ENCODE results near the gene PLEKHG3. TPM values are rescaled to one million over a fixed set of nuclear protein-coding genes. Genes with fewer than 3 reads are reported as not detected.
A peak's percentile ranks its signal among the peaks of the same experiment; 100 is the strongest.

Gene PLEKHG3
- total RNA-seq, 1 experiment from 2014 or later: 59.3 TPM

GRCh38 chr14:64715628-64716412, 11.6 kb downstream of the PLEKHG3 start:
- Histone ChIP-seq H2AFZ (no peak overlapping the region), H4K20me1 (ENCODE audit: insufficient read depth) (no peaks in the 10 kb centered on the region), H3K36me3 (ENCODE audit: low read depth) (0 out of 2 replicates have a peak, but pooled peaks cover 10% of the 10 kb centered on the region), H3K4me1 (replicated peaks; ENCODE audit: insufficient read depth) (peaks cover 56% of the 10 kb centered on the region), H3K27ac (no peak overlapping the region), H3K27me3 (ENCODE audit: insufficient read depth, low read depth) (no peaks in the 10 kb centered on the region), H3K4me2 (no peak overlapping the region), H3K9me3 (ENCODE audit: insufficient read depth, low read depth) (peaks cover 18% of the 10 kb centered on the region; the same call in 1 of the 2 replicates), H3K9me2 (ENCODE audit: insufficient read depth) (no peaks in the 10 kb centered on the region), H3K4me3 (no peak overlapping the region), H3F3A (ENCODE audit: insufficient read depth, low read depth) (peaks cover 45% of the 10 kb centered on the region), H3K79me2 (ENCODE audit: low read depth) (peaks cover 92% of the 10 kb centered on the region)
- ChIA-PET POLR2A (ENCODE audit: unreplicated experiment) (no interaction called here), CTCF (no interaction called here)
- no peak for DNase-seq
- intact Hi-C loops (cut with micrococcal nuclease; ENCODE audit: unreplicated experiment): loop anchor here (1.0 kb wide), 1 partner anchor 8 kb away; no protein-coding TSS in a partner anchor
- TF ChIP-seq CTCF (conservative IDR thresholded peaks at IDR 0.05) (no peak), EZH2 (IDR thresholded peaks at IDR 0.05; ENCODE audit: low read depth) (no peak)
- no TSS peak for BruUV-seq (replicated peaks)

DNA sequence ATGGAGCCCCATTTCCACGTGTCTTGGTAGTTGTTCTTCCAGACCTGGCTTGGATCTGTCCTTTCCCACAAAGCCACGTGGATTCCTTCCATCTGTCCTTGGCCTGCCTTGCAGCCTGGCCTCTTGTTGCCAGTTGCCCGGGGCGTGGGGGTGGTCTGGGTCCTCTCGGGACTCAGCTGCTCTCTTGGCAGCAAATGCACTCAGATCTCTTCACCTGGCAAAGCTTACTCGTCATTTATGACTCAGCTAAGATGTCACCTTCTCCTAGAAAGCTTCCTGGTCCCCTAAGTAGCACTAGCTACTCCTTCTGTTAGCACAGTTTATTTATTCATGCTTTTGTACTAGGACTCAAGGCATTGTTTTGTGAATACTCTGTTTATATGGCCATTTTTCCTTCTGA, 13.6 kb downstream of the PLEKHG3 start:
- BruUV-seq (replicated peaks): no TSS peak
- Histone ChIP-seq H4K20me1 (ENCODE audit: insufficient read depth) (no peaks in the 10 kb centered on the region), H3K4me3 (no peak overlapping the region), H3K9me2 (ENCODE audit: insufficient read depth) (no peaks in the 10 kb centered on the region), H3K36me3 (ENCODE audit: low read depth) (0 out of 2 replicates have a peak, but pooled peaks cover 3% of the 10 kb centered on the region), H3K4me2 (peak overlapping the region; percentile 69), H3K9me3 (ENCODE audit: insufficient read depth, low read depth) (peaks cover 14% of the 10 kb centered on the region; the same call in 1 of the 2 replicates), H3K27me3 (ENCODE audit: insufficient read depth, low read depth) (no peaks in the 10 kb centered on the region), H3K27ac (peak overlapping the region; percentile 55), H3K4me1 (replicated peaks; ENCODE audit: insufficient read depth) (peaks cover 75% of the 10 kb centered on the region), H2AFZ (no peak overlapping the region), H3K79me2 (ENCODE audit: low read depth) (peaks cover 92% of the 10 kb centered on the region), H3F3A (ENCODE audit: insufficient read depth, low read depth) (peaks cover 47% of the 10 kb centered on the region)
- TF ChIP-seq EZH2 (IDR thresholded peaks at IDR 0.05; ENCODE audit: low read depth) (no peak), CTCF (conservative IDR thresholded peaks at IDR 0.05) (no peak)
- DNase-seq: peak; percentile 87 to 91
- intact Hi-C loops (cut with micrococcal nuclease; ENCODE audit: unreplicated experiment): no loop called here
- POLR2A ChIA-PET (ENCODE audit: unreplicated experiment): interaction anchor here (0.7 kb wide), 3 partner anchors 19 to 175 kb away, joined by 3 to 6 read pairs (median 5); no protein-coding TSS in a partner anchor
- CTCF ChIA-PET: no interaction called here

- TF ChIP-seq CTCF (conservative IDR thresholded peaks at IDR 0.05) (no peak), EZH2 (IDR thresholded peaks at IDR 0.05; ENCODE audit: low read depth) (no peak)
- H4K20me1 ChIP-seq (ENCODE audit: insufficient read depth): no peaks in the 10 kb centered on the region
- H3K27me3 ChIP-seq (ENCODE audit: insufficient read depth, low read depth): no peaks in the 10 kb centered on the region
- H3K9me2 ChIP-seq (ENCODE audit: insufficient read depth): no peaks in the 10 kb centered on the region
- H2AFZ ChIP-seq: no peak overlapping the region
- peak overlapping the region; percentile 69; the same call in 1 of the 2 replicates for H3K4me2 ChIP-seq
- 0 out of 2 replicates have a peak, but pooled peaks cover 3% of the 10 kb centered on the region for H3K36me3 ChIP-seq (ENCODE audit: low read depth)
- intact Hi-C loops (cut with micrococcal nuclease; ENCODE audit: unreplicated experiment): no loop called here
- H3K4me1 ChIP-seq (replicated peaks; ENCODE audit: insufficient read depth): peaks cover 84% of the 10 kb centered on the region
- DNase-seq: no peak
- H3K9me3 ChIP-seq (ENCODE audit: insufficient read depth, low read depth): peaks cover 5% of the 10 kb centered on the region; the same call in 1 of the 2 replicates
- H3F3A ChIP-seq (ENCODE audit: insufficient read depth, low read depth): peaks cover 47% of the 10 kb centered on the region
- POLR2A ChIA-PET (ENCODE audit: unreplicated experiment): no interaction called here
- peaks cover 89% of the 10 kb centered on the region for H3K79me2 ChIP-seq (ENCODE audit: low read depth)
- no TSS peak for BruUV-seq (replicated peaks)
- CTCF ChIA-PET: no interaction called here
- peak overlapping the region; percentile 88 for H3K27ac ChIP-seq
- no peak overlapping the region for H3K4me3 ChIP-seq
These were observed 14.5 kb downstream of the PLEKHG3 start for GRCh38 chr14:64718762-64719161.
